HL-60/S4 treated with retinoic acid at 250 ng/mL for 4 days and 3 days (cell line): ENCODE measurements around the gene SLC48A1.

ENCODE experiments used
- in situ Hi-C: fragments of 300-500 bp; cut with MboI; formaldehyde crosslinking; loops from 2 replicates; pipeline ENCODE4 v1.7.0; 2022; ENCODE audit warnings: low sequenced_read_pairs

Gene SLC48A1

DNA sequence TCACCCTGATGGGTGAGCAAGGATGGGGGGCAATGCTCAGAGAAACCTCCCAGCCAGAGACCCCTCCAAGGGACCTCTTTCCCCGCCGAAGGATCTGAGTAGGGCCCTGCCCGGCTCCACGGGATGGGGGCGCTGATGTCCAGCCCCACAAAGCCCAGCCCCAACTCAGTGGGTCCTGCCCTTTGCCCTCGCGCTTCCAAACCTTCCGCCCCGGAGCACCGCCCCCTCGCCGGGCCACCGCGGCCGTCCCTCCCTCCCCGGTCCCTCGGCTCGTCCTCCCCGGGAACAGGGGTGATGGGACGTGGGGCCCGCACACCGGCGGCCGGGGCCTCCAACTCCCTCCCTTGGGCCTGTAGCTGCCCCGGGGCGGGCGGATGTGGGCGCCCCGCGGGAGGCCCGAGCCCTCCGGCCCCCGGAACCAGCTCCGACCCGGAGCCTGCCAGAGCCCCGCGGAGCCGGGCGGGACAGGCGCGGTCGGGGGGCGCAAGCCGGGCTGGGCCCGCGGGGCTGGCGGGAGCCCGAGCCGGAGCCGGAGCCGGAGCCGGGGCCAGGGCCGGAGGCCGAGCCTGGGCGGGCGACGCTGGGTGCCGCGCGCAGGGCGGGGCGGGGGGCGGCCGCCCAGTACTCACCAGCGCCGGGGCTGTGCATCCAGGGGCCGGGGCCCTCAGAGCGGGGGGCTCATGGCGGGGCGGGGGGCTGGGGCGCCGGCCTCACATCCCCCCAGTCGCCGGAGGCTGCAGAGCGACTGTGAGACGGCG lies 46.3 kb downstream of the SLC48A1 start:
- in situ Hi-C loops, result no loop called here

- in situ Hi-C loops, result no loop called here
Observed at GRCh38 chr12:47819896-47820630, 47.0 kb downstream of the SLC48A1 start, which contains the start of gene HDAC7. Gene HDAC7 (minus strand): TSS chr12:47819903. CDS start chr12:47819785, 118 bp downstream.

DNA sequence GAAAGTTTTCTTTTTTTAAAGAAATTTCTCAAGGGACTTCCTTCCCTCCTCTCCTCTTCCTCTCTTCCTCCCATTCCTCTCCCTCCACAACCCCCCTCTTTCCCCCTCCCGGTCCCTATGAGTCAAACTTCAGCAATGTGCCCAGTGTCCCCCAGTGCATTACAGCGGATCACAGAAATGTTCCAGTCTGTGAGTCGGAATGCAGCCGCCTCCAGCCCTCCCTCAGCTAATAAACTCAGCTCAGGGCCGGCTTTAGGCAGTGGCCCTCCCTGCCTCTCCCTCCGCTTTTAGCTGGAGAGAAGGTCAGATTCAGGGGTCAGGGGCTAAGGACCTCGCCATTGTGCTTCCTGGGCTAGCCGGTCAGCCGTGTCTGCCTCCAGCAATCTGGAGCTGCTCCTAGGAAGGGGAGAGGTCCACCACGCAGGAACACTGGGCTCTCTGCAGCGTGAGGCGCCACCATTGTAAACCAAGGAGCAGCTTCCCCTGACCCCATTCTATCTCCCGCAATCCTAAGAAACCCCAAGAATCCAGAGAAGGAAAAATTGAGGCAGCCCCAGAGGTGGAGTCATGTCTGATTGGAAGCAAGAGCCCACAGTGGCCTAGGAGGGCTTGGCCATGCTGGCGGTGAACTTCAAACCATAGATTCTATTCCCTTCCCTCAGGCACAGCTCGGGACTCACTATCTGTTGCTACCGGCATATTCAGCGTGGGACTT lies 47.8 kb downstream of the SLC48A1 start:
- in situ Hi-C loops, result no loop called here

GRCh38 chr12:47821346-47821706 lies 48.3 kb downstream of the SLC48A1 start:
- in situ Hi-C loops, result no loop called here

DNA sequence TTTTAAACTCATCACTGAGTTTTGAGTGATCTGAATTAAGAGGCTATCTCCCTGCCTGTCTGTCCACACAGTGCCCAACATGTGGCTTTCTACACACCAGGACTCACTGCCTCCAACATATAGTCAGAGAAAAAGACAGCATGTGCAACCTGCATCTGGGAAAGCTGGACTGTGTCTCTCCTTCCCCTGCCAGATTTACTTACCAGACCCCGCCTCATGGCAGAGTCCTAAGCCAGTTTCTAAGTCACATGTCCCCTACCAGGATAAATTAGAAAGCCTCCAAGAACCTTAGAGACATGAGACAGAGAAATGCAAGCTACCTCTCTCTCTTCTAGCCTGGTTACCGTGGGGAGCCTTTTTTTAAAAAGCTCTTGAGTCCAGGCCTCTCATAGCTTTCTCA lies 49.4 kb downstream of the SLC48A1 start:
- in situ Hi-C loops, result no loop called here

DNA sequence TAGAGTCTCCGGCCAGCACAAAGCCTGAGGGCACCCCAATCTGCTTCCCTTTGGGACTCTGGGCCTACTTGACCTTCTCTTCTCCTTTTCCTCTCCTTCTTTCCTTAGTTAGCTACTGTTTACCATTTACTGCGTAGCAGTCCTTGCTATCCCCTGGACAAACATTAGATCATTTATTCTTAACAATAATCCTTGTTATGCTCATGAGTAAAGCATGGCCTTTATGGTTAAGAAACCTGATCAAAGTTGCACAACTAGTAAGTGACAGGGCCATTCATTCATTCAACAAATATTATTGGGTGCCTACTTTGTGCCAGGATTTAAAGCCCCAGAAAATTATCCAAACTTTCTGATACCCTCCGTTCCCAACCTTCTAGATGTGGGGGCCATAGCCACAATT lies 49.8 kb downstream of the SLC48A1 start:
- in situ Hi-C loops, result no loop called here

- in situ Hi-C loops, result no loop called here
Observed at GRCh38 chr12:47823422-47824086, 50.5 kb downstream of the SLC48A1 start.

DNA sequence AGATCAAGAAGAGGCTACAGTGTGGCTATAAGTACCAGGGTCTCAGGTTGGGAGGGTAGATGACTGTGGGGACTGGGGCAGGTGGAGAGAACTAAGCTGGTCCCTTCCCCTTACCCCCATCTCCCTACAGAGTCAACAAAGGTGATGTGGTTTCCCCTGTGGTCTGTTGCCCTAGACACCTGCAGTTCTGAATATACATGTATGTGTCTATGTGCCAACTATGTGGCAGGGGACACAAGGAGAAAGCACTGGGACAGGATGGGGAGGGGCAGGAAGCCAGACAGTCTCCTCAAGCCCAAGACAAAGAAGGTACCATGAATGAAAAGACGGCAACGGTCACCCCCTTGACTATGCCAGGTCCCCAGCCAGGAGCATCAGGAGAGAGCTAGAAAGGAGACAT lies 51.2 kb downstream of the SLC48A1 start:
- in situ Hi-C loops, result no loop called here

DNA sequence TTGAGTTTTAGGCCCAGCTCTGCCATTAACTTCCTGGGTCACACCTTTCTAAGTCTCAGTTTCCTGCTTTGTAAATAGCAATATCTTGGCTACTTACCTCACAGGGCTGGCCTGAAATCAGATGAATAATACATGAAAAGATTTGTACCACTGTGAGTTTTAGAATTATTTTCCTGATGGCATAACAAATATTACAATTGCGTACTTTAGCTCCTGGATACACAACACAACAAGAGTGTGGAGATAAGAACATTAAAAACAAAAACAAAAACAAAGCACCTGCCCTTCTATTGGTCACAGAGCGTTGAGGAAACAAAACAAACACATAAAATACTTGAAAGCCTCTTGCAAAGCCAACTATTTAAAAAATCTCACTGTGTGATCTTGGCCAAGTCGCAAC lies 51.6 kb downstream of the SLC48A1 start:
- in situ Hi-C loops, result no loop called here

GRCh38 chr12:47825173-47825639 lies 52.2 kb downstream of the SLC48A1 start:
- in situ Hi-C loops, result no loop called here

- in situ Hi-C loops, result no loop called here
Observed at GRCh38 chr12:47828008-47828975, 55.3 kb downstream of the SLC48A1 start.

DNA sequence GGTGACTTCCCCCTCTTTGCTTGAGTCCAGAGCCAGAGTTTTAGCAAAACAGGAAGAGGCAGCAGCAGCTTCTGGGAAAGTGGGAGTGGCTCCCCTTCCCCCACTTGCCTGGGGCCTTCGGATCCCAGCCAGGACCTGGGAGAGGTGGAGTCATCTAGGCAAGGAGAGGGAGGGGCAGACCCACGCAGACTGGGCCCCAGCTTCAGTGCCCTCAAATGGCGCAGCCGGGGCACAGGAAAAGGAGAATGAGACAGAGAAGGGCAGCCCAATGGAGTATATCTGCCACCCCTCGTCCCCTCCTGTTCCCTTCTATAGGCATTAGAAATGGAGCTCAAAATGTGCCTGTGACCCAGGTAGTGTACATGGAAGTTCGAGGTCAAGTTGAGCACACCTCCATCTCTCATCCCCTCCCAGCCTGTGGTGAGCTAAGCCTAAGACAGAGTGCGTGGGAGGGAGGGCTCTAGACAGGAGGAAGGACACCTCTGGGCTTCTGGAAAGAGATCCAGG lies 56.0 kb downstream of the SLC48A1 start:
- in situ Hi-C loops, result no loop called here

DNA sequence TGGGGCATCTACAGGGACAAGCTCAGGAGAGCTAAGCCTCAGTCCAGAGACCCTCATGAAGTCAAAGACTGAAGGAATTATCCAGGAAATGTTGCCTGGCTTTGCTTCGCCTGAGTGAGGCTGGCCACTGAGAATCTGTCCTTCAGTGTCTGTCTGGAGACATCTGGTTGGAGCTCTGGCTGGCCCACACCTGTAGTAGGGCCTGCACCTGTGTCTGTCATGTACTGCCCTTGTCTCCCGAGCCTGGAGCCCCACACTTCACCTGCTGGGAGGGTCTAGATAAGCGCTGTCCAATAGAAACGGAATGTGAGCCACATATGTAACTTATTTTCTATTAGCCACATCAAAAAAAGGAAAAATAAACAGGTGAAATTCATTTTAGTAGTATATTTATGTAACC lies 56.5 kb downstream of the SLC48A1 start:
- in situ Hi-C loops, result no loop called here
